NCI-H2171 (cell line): ENCODE data around the gene ST6GALNAC4.
"Not testable (repeated sequence)": the region's sequence is repeated elsewhere in the genome, so short reads cannot be mapped to it uniquely, and the experiment has no call there.

Experiments used
- DNase-seq: peaks from one replicate; lab custom pipeline; 2025; lab: John Stamatoyannopoulos, UW

ST6GALNAC4 gene

DNA sequence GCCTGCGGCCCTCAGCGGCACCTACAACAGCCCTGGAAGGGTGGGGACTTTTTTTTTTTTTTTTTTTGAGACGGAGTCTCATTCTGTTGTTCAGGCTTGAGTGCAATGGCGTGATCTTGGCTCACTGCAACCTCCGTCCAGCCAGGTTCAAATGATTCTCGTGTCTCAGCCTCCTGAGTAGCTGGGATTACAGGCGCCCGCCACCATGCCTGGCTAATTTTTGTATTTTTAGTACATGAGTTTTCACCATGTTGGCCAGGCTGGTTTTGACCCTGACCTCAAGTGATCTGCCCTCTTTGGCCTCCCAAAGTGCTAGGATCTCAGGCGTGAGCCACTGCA, 46.7 kb downstream of the ST6GALNAC4 start:
- not testable (repeated sequence) for DNase-seq

- DNase-seq = peak; percentile 45
These were observed 47.3 kb downstream of the ST6GALNAC4 start for GRCh38 chr9:127869310-127870152.

DNA sequence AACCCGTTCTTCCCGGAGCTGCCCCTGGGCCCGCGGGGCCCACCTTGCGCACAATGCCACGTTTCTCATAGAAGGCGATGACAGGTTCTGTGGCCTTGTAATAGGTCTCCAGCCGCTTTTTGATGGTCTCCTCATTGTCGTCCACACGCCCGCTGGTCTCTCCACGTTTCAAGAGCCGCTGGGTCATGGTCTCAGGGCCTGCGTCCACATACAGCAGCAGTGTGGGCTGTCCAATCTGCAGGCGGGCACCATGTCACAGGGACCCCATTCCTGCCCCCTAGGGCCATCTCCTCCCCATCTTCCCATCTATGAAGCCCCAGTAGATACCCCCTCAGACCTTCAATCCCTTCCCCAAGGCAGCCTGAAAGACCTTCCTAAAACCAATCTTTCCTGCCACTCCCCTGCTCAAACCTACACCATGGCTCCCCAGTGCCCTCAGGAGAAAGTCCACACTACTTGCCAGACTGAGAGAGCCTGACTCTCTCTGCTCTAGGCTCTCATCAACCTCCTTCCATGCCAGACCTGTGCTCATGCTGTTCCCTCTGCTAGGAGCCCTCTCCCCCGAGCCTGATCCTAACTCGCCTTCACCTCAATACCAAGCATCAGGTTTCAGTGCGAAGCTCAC, 48.5 kb downstream of the ST6GALNAC4 start:
- no peak for DNase-seq

- DNase-seq = no peak
These were observed 49.2 kb downstream of the ST6GALNAC4 start for GRCh38 chr9:127867356-127868277.

DNA sequence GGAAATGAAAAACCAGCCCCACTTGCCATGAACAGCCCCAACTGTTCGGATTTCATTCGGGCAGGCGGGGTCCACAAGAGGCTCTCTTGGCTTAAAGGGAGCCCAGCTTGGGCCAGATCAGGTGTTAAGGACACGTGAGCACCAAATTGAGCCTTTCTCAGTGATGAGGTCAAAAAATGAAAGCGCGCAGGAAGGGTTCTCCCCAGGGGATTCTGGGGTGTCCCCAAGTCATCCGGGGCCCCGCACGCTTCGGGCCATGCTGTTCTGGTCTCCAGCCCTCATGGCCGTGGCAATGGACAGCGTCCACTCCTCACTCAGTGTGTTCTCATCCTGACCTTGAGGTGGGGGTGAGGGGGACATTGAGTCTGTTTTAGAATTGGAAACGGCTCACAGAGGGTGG, 50.3 kb downstream of the ST6GALNAC4 start:
- no peak for DNase-seq

DNA sequence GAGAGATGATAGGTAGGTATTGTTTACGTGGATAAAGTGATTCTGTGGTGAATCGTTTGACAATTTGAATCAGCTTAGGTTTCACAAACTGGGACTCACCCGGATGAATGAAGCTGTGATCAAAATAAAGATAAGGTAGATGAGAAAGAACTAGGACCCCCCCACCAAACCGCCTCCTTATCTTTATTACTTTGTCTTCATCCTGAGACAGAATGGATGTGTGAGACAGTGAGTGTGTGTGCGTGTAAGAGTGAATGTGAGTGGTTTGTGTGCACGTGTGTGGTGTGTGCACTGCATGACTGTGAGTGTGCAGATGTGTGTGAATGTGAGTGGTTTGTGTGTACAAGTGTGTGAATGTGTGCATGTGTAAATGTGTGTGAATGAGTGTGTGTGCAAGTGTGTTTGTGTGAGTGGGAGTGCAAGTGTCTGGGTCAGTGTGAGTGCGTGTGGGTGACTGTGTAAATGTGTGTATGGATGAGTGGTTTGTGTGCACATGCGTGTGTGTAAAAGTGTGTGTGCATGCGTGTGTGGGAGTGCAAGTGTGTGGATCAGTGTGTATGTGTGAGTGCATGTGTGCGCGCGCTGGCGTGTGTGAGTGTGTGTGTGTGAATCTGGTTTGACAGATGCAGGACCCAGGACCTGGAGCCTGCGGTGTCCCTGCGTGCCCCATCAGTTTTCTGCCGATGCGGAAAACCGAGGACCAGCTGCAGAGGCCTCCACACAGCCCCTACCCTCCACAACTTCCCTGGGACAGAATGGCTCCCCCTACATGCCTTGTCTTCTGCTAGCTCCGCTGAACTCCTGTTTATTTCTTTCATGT, 51.0 kb downstream of the ST6GALNAC4 start:
- DNase-seq = no peak

DNA sequence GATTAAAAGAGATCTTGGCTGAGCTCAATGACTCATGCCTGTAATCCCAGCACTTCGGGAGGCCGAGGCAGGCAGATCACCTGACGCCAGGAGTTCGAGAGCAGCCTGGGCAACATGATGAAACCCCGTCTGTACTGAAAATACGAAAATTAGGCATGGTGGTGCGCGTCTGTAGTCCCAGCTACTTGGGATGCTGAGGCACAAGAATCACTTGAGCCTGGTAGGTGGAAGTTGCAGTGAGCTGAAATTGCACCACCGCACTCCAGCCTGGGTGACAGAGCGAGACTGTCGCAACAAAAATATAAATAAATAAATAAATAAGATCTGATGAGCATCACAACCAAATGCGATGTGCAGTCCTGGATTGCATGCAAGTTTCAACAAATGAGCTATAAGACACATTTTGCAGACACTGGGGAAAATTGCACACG, 53.6 kb downstream of the ST6GALNAC4 start:
- no peak for DNase-seq

GRCh38 chr9:127862075-127863011, 54.5 kb downstream of the ST6GALNAC4 start:
- no peak for DNase-seq

DNA sequence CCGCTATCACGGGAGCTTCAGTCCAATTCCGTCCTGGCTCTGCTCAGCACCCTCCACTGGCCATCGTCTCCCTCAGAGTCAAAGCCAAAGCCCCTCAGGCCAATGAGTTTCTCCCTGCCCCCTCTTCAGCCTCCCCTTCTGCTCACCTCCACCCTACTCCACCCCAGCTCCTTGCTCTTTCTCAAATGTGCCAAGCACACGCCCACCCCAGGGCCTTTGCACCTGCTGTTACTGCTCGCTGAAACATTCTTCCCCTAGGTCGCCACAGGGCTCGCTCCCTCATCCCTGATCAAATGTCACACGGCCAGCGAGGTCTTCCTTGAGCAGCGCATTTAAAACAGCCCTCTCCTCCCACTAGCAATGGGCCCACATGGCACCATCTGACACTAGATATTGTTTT, 56.1 kb downstream of the ST6GALNAC4 start:
- DNase-seq = no peak

GRCh38 chr9:127860260-127860659, 56.6 kb downstream of the ST6GALNAC4 start:
- no peak for DNase-seq

GRCh38 chr9:127858041-127858512, 58.8 kb downstream of the ST6GALNAC4 start:
- peak; percentile 89 for DNase-seq
